GM18519 (cell line): ENCODE data around the gene FRMPD4.
A peak's percentile ranks its signal among the peaks of the same experiment; 100 is the strongest.

Experiments
- ATAC-seq: cut with Tn5 transposase; IDR thresholded peaks from one replicate; pipeline ENCODE4 v1.9.1; 2021; ENCODE audit warnings: mild to moderate bottlenecking, moderate library complexity; ENCODE audit not compliant: unreplicated experiment, low FRiP score

The FRMPD4 gene

DNA sequence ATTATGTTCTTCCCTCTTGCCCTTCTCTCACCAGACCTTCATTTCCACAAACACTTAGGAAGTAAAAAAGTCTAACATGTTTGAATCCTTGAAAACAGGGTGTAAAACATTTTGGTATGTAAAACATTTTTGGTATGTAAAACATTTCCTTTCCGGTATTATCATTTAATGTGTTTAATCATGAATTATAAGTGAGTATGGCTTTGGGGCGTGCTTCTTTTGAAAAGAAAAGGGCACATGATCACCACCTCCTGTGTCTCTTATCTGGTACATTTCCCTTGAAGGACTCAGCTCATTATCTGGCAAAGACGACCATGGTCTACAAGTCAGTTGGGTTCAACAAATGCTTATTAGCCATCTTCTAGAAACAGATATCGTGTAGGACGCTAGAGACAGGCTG is 283.6 kb downstream of the FRMPD4 start:
- ATAC-seq: no peak

GRCh38 chrX:12423346-12423745 is 285.1 kb downstream of the FRMPD4 start:
- ATAC-seq: no peak

DNA sequence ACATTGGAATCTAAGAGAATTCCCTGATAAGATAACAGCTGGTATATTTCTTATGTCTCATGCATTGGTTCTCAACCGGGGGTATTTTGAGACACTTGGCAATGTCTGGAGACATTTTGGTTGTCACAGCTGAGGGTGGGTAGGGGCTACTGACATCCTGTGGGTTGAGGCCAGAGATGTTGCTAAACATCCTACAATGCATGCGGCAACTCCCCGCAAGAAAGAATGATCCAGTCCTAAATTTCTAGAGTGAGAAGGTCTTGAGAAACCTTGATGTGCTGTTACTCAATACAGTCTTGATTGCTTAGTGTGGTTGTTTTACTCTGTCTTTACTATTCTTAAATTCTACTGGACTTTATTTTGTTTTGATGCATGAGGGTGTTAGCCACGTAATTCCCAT is 287.2 kb downstream of the FRMPD4 start:
- ATAC-seq: no peak

GRCh38 chrX:12426420-12426819 is 288.1 kb downstream of the FRMPD4 start:
- ATAC-seq: no peak

DNA sequence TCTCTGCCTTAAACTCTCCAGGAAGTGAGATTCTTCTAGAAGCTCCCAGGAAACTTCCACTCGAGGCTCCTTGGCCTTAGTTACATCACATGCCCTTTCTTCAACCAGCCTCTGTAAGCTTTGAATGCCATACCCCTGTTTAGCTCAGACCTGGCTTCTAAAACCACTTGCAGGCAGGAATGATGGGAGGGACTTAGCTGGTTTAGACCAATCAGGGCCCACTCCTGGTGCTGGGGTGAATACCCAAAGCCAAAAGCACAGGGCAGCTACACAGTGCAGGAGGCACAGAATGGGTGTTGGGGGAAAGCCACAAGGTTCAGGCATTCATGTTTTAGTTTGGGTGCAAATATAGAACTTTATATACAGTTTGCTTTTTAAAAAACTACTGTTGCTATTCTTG is 296.2 kb downstream of the FRMPD4 start:
- no peak for ATAC-seq

DNA sequence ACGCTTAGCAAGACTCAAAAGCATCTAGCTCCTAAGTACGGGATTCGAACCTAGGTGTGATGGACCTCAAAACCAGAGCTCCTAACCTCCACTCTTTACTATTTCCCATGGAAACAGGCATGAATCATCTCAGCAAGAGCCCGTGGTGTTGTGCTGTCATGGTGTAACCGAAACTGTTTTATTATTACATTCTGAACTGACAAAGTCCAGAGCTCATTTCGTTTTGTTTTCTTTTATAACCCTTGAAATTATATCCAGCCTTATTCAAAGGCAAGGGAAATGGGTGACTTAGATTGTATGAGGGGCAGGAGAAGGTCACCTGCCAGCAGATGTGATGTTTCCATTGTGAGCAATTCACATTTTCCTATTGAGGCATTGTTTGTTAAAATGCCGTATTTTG is 301.1 kb downstream of the FRMPD4 start:
- no peak for ATAC-seq

DNA sequence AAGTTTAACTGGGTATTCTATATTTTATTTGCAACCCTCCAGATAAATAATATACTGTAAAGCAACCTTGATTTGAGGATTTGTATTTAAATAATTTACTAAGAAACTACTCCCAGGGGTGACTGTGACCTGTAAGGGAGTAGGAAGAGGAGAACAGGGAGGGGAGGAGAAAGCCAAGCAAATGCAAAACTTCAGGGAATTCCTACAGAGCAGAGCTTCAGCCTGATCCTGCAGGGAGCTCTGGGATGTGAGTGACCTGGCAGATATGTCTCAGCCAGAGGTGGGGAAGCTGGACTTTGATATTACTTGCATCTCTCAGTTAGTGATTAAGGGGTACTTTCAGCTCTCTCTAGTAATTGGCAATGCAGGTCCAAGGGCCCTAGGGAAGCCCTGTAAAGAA is 302.0 kb downstream of the FRMPD4 start:
- no peak for ATAC-seq

GRCh38 chrX:12441381-12442128 is 303.3 kb downstream of the FRMPD4 start:
- ATAC-seq: no peak

DNA sequence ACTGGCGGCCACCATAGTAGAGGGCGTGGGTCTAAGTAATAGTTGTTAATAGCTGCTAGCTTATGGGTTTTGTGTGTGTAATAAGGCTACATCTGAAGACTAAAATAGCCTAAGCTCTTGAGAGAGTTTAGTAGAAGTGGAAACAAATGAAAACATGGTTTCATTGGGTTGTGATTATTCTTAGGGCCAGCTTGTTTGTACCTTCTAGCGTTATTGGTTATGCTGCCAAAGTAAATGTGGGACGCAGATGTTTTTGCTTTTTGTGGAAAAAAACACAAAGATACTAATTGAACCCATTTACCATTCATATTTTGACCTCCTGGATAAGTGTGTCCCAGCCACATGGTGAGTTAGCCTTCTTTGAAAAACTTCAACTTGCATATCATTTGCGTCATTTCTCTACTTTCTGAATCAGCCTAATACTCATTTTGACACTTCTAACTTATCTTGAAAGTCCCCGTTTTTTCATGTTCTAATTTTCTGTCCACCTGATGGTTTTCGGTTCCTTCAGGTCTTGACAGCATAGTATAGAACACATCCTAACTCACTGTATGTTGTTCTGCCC is 305.3 kb downstream of the FRMPD4 start:
- peak; percentile 84 for ATAC-seq

GRCh38 chrX:12446342-12447075 is 308.2 kb downstream of the FRMPD4 start:
- ATAC-seq: no peak

- ATAC-seq: no peak
Observed at GRCh38 chrX:12447448-12448064, 309.3 kb downstream of the FRMPD4 start.

DNA sequence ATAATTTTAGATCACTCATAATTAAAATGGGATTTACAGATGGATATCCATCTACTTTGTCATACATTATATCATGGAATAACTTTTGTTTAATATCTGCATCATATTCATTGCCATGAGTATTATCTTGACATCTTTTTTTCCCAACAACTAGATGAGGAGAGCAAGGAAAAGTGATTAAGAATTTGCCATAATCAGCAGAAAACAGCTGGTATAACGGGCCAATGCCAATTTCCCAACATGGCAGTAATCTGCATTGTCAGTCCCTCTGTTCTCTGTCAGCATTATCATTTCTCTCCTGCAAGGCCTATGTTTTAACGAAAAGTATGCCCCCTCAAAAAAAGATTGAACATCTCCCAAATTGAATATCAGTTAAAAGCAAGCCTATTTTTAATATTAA is 314.0 kb downstream of the FRMPD4 start:
- no peak for ATAC-seq

- no peak for ATAC-seq
Observed at GRCh38 chrX:12460929-12461328, 322.7 kb downstream of the FRMPD4 start.

GRCh38 chrX:12463052-12463451 is 324.8 kb downstream of the FRMPD4 start:
- no peak for ATAC-seq

- no peak for ATAC-seq
Observed at GRCh38 chrX:12463873-12464272, 325.6 kb downstream of the FRMPD4 start.

- ATAC-seq: no peak
Observed at GRCh38 chrX:12467321-12467720, 329.0 kb downstream of the FRMPD4 start.

DNA sequence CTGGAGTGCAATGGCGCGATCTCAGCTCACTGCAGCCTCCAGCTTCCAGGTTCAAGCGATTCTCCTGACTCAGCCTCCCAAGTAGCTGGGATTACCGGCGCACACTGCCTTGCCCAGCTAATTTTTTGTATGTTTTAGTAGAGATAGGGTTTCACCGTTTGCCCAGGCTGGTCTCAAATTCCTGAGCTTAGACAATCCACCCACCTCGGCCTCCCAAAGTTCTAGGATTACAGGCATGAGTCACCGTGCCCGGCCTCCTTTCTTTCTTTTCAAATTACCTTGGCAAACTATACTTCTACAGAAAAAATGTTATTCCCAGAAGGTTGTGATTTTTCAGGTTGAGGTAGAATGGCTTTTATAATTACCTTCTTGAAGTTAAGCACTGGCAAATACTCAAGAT is 331.0 kb downstream of the FRMPD4 start:
- ATAC-seq: no peak

GRCh38 chrX:12471061-12471460 is 332.8 kb downstream of the FRMPD4 start:
- no peak for ATAC-seq

GRCh38 chrX:12480956-12481355 is 342.7 kb downstream of the FRMPD4 start:
- ATAC-seq: no peak

- no peak for ATAC-seq
Observed at GRCh38 chrX:12488220-12488619, 349.9 kb downstream of the FRMPD4 start.

DNA sequence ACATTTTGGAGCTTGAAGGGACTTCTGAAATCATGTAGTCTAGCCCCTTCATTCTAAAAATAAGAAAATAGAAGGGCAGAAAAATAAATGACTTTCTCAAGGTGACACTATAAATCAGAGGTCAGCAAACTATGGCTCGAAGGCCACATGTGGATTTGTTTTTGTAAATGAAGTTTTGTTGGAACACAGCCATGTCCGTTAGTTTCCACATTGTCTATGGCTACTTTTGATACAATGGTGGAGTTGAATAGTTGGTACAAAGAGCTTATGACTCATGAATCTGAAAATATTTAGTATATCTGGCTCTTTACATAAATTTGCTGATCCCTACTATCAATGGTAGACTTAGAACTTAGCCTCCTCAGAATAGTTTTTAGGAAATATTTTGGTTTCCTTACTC is 350.5 kb downstream of the FRMPD4 start:
- ATAC-seq: no peak
